ENCODE measurements around the gene CEP43. TPM values are rescaled to one million over a fixed set of nuclear protein-coding genes. Genes with fewer than 3 reads are reported as not detected.

CEP43 gene
- polyA plus RNA-seq, 3 donors = 3.8 to 7.1 (median 6.4) TPM

DNA sequence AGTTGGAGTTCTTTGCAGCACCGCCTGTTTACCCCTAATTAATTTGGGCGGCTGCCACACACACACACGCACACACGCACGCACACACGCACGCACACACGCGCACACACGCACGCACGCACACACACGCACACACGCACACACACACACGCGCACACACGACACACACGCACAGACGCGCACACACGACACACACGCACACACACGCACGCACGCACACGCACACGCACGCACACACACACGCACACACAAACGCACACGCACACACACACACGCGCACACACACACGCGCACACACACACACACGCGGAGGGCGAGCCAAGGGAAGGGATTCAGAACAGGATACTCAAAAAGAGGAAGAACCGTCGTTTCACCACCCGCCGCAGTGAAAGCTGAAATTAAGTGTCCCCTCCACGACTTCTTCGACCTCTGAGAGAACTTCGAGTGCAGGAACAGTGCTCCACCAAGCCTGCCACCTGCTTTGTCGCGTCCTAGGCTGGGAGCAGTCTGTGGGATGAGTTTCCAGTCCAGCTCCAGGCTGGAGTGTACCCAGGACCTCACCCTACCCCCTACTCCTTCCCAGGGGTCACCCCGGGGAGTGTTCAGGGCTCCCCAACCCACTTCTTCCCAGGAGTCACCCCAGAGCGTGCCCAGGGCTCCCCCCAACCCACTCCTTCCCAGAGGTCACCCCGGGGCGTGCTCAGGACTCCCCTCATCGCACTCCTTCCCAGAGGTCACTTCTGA lies 43.9 kb upstream of the CEP43 start:
- no peaks in the 10 kb centered on the region for H3K9me3 ChIP-seq (replicated peaks in 1 of 2; ENCODE audit: control insufficient read depth in 1 of 2, insufficient read depth in 1 of 2, low read length in 2 of 2)
- Mint-ChIP-seq H3K4me3 (peak overlapping the region; percentile 93 to 97), H3K9me3 (peaks cover 0 to 5% (median 0%) of the 10 kb centered on the region in 7 donors), H3K4me1 (peaks cover 77% of the 10 kb centered on the region), H3K27ac (peak overlapping the region; percentile 93 to 98 (median 96)), H3K36me3 (peaks cover 39 to 54% of the 10 kb centered on the region in 2 donors), H3K27me3 (ENCODE audit: low read depth in 3 of 3) (peaks cover 0 to 6% (median 1%) of the 10 kb centered on the region in 3 donors)
- H2AFZ ChIP-seq (ENCODE audit: insufficient read depth, low read depth, low read length, poor library complexity, severe bottlenecking) = peak overlapping the region; percentile 56
- peak; percentile 75 to 81 (median 78) for DNase-seq
- H4K20me1 ChIP-seq (ENCODE audit: insufficient read depth, low read length) = peaks cover 58% of the 10 kb centered on the region
- peak overlapping the region; percentile 95 for H3K4me2 ChIP-seq (replicated peaks; ENCODE audit: extremely low read depth, low read length, poor library complexity, severe bottlenecking)
- H3K27ac ChIP-seq (ENCODE audit: low read depth in 1 of 2, low read length in 2 of 2) = peak overlapping the region; percentile 92 to 100
- WGBS (ENCODE audit: insufficient coverage) = 0% methylated on average over 8 of the region's 52 CpGs
- intact Hi-C loops (cut with micrococcal nuclease) = loop anchor here (5.0 to 10.0 kb wide), 3 partner anchors 137 to 330 kb away; partner anchors contain the start of gene RPS6KA2 (in 2 of the 2)
- TF ChIP-seq, protein P1, sequence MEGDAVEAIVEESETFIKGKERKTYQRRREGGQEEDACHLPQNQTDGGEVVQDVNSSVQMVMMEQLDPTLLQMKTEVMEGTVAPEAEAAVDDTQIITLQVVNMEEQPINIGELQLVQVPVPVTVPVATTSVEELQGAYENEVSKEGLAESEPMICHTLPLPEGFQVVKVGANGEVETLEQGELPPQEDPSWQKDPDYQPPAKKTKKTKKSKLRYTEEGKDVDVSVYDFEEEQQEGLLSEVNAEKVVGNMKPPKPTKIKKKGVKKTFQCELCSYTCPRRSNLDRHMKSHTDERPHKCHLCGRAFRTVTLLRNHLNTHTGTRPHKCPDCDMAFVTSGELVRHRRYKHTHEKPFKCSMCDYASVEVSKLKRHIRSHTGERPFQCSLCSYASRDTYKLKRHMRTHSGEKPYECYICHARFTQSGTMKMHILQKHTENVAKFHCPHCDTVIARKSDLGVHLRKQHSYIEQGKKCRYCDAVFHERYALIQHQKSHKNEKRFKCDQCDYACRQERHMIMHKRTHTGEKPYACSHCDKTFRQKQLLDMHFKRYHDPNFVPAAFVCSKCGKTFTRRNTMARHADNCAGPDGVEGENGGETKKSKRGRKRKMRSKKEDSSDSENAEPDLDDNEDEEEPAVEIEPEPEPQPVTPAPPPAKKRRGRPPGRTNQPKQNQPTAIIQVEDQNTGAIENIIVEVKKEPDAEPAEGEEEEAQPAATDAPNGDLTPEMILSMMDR (IDR thresholded peaks at IDR 0.05) = no peak
- H3K36me3 ChIP-seq (replicated peaks in 1 of 2; ENCODE audit: control insufficient read depth in 1 of 2, insufficient read depth in 2 of 2, low read length in 2 of 2) = peaks cover 20 to 42% of the 10 kb centered on the region in 2 donors
- H3K79me2 ChIP-seq (ENCODE audit: insufficient read depth, low read length) = peaks cover 74% of the 10 kb centered on the region
- H3K4me1 ChIP-seq (ENCODE audit: control insufficient read depth in 1 of 2, insufficient read depth in 2 of 2, low read length in 2 of 2) = peaks cover 80 to 88% of the 10 kb centered on the region in 2 donors
- H3K27me3 ChIP-seq (ENCODE audit: control insufficient read depth in 2 of 2, insufficient read depth in 2 of 2, low read length in 2 of 2) = no peaks in the 10 kb centered on the region
- H3K4me3 ChIP-seq (replicated peaks in 1 of 3; ENCODE audit: low read depth in 2 of 3, low read length in 3 of 3) = peak overlapping the region; percentile 85 to 97 (median 95)
- peak overlapping the region; percentile 92 for H3K9ac ChIP-seq (ENCODE audit: insufficient read depth, low read length, poor library complexity, severe bottlenecking)

DNA sequence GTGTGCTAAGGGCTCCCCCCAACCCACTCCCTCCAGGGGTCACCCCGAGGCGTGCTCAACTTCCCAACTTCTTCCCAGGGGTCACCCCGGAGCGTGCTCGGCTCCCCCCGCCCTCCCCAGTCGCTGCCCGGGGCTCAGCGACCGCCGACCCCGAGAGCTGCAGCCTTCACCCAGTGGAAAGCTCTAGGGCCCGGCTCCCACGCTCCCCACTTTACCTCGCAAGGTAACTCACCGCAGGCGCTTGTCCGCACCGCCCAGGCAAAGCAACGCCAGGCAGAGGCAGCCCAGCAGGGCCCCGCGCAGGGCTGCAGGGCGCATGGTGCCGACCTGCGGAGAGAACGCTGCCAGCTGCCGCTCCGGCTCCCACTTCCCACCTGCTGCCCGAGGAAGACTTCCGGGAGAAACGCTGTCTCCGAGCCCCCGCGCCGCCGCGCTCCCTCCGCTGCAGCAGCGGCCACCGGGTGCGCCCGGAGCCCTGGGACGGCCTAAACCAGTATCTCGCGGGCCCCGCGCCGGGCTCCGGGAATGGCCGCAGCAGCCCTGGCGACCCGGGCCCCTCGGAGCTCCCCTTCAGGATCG lies 43.2 kb upstream of the CEP43 start:
- H3K9ac ChIP-seq (ENCODE audit: insufficient read depth, low read length, poor library complexity, severe bottlenecking) = peak overlapping the region; percentile 92
- under 1% methylated on average over 54 of the region's 54 CpGs for WGBS (ENCODE audit: insufficient coverage)
- H3K36me3 ChIP-seq (replicated peaks in 1 of 2; ENCODE audit: control insufficient read depth in 1 of 2, insufficient read depth in 2 of 2, low read length in 2 of 2) = peaks cover 14 to 36% of the 10 kb centered on the region in 2 donors
- Mint-ChIP-seq H3K36me3 (peaks cover 33 to 48% of the 10 kb centered on the region in 2 donors), H3K9me3 (peaks cover 0 to 5% (median 0%) of the 10 kb centered on the region in 7 donors), H3K4me1 (peaks cover 74% of the 10 kb centered on the region), H3K27me3 (ENCODE audit: low read depth in 3 of 3) (peaks cover 0 to 8% (median 3%) of the 10 kb centered on the region in 3 donors), H3K27ac (peak overlapping the region; percentile 93 to 100 (median 97)), H3K4me3 (peak overlapping the region; percentile 93 to 97)
- H3K9me3 ChIP-seq (replicated peaks in 1 of 2; ENCODE audit: control insufficient read depth in 1 of 2, insufficient read depth in 1 of 2, low read length in 2 of 2) = no peaks in the 10 kb centered on the region
- H4K20me1 ChIP-seq (ENCODE audit: insufficient read depth, low read length) = peaks cover 51% of the 10 kb centered on the region
- H3K27ac ChIP-seq (ENCODE audit: low read depth in 1 of 2, low read length in 2 of 2) = peak overlapping the region; percentile 92 to 100
- peaks cover 68% of the 10 kb centered on the region for H3K79me2 ChIP-seq (ENCODE audit: insufficient read depth, low read length)
- H3K27me3 ChIP-seq (ENCODE audit: control insufficient read depth in 2 of 2, insufficient read depth in 2 of 2, low read length in 2 of 2) = no peaks in the 10 kb centered on the region
- peak overlapping the region; percentile 56 for H2AFZ ChIP-seq (ENCODE audit: insufficient read depth, low read depth, low read length, poor library complexity, severe bottlenecking)
- H3K4me2 ChIP-seq (replicated peaks; ENCODE audit: extremely low read depth, low read length, poor library complexity, severe bottlenecking) = peak overlapping the region; percentile 95
- TF ChIP-seq, protein P1 (IDR thresholded peaks at IDR 0.05) = no peak
- peak overlapping the region; percentile 85 to 97 (median 95) for H3K4me3 ChIP-seq (replicated peaks in 1 of 3; ENCODE audit: low read depth in 2 of 3, low read length in 3 of 3)
- H3K4me1 ChIP-seq (ENCODE audit: control insufficient read depth in 1 of 2, insufficient read depth in 2 of 2, low read length in 2 of 2) = peaks cover 76 to 86% of the 10 kb centered on the region in 2 donors
- DNase-seq = no peak
- intact Hi-C loops (cut with micrococcal nuclease) = loop anchor here (2.0 to 10.0 kb wide), 4 partner anchors 43 to 331 kb away; partner anchors contain the start of genes CEP43 (in 2 of the 2) and RPS6KA2 (in 2 of the 2)
